Neural cell (in vitro differentiated cells): ENCODE results near the gene TRIM37. TPM values are rescaled to one million over a fixed set of nuclear protein-coding genes. Genes with fewer than 3 reads are reported as not detected.

Experiments used
- H2AFZ ChIP-seq: fragments of 200-600, 300-800 bp; sonication (generic), shearing (Covaris generic); 2 replicates; pipeline ENCODE4 v1.6.0; 2014; ENCODE audit warnings: low read depth, mild to moderate bottlenecking, antibody characterized with exemption, low read length, moderate library complexity
- H3F3A ChIP-seq: fragments of 200-600 bp; shearing (Covaris generic); 2 replicates; pipeline ENCODE4 v1.6.1; 2016; ENCODE audit warnings: mild to moderate bottlenecking, moderate library complexity, mixed read lengths, antibody characterized with exemption, low read length; ENCODE audit not compliant: insufficient read depth, poor library complexity, severe bottlenecking
- H3K27ac ChIP-seq: fragments of 200-600, 300-800 bp; sonication (generic), shearing (Covaris generic); 2 replicates; pipeline ENCODE4 v1.5.1; 2014; ENCODE audit warnings: mild to moderate bottlenecking, low read length, moderate library complexity
- H3K27me3 ChIP-seq: fragments of 300-800, 200-600 bp; sonication (generic), shearing (Covaris generic); 2 replicates; pipeline ENCODE4 v1.6.0; 2014; ENCODE audit warnings: mild to moderate bottlenecking, low read depth, low read length, moderate library complexity; ENCODE audit not compliant: insufficient read depth
- H3K36me3 ChIP-seq: fragments of 300-800, 200-600 bp; sonication (generic), shearing (Covaris generic); 2 replicates; pipeline ENCODE4 v1.5.1; 2014; ENCODE audit warnings: mild to moderate bottlenecking, antibody characterized with exemption, low read length, moderate library complexity; ENCODE audit not compliant: insufficient read depth
- H3K4me2 ChIP-seq: fragments of 300-800, 200-600 bp; sonication (generic), shearing (Covaris generic); 2 replicates; pipeline ENCODE4 v1.6.0; 2014; ENCODE audit warnings: mild to moderate bottlenecking, low read length
- H3K4me3 ChIP-seq: fragments of 300-800, 200-600 bp; sonication (generic), shearing (Covaris generic); 2 replicates; pipeline ENCODE4 v1.5.1; 2014; ENCODE audit warnings: mild to moderate bottlenecking, low read length, moderate library complexity
- H3K79me2 ChIP-seq: fragments of 200-600 bp; shearing (Covaris generic); replicated peaks from 2 replicates; pipeline ENCODE4 v1.6.0; 2014; ENCODE audit warnings: mild to moderate bottlenecking, low read length, moderate library complexity; ENCODE audit not compliant: insufficient read depth
- H3K9ac ChIP-seq: fragments of 300-800, 200-600 bp; sonication (generic), shearing (Covaris generic); 2 replicates; pipeline ENCODE4 v1.6.1; 2016; ENCODE audit warnings: mild to moderate bottlenecking, low read length, mixed read lengths
- H3K9me2 ChIP-seq: fragments of 200-600 bp; shearing (Covaris generic); 2 replicates; pipeline ENCODE4 v1.6.1; 2016; ENCODE audit warnings: mild to moderate bottlenecking, low read length, mixed read lengths; ENCODE audit not compliant: insufficient read depth
- H3K9me3 ChIP-seq: fragments of 200-600, 300-800 bp; sonication (generic), shearing (Covaris generic); 2 replicates; pipeline ENCODE4 v1.6.1; 2016; ENCODE audit warnings: mild to moderate bottlenecking, mixed run types, low read length, moderate library complexity, mixed read lengths
- H4K20me1 ChIP-seq: fragments of 200-600 bp; shearing (Covaris generic); 2 replicates; pipeline ENCODE4 v1.6.1; 2016; ENCODE audit warnings: mild to moderate bottlenecking, mixed run types; ENCODE audit not compliant: insufficient read depth
- EP300 ChIP-seq: fragments of 450-650 bp; conservative IDR thresholded peaks from 2 replicates; pipeline ENCODE4 v1.6.1; 2014; ENCODE audit warnings: antibody characterized with exemption, mild to moderate bottlenecking, moderate library complexity; ENCODE audit not compliant: poor library complexity, severe bottlenecking
- EZH2 ChIP-seq: fragments of 200-600, 300-800 bp; shearing (Covaris generic), sonication (generic); IDR thresholded peaks from 2 replicates; pipeline ENCODE4 v1.6.1; 2014; ENCODE audit warnings: antibody characterized with exemption, low read length, borderline replicate concordance, mild to moderate bottlenecking; ENCODE audit not compliant: insufficient read depth, poor library complexity, severe bottlenecking
- MXI1 ChIP-seq: fragments of 450-650 bp; conservative IDR thresholded peaks from 2 replicates; pipeline ENCODE4 v1.6.1; 2014; ENCODE audit warnings: antibody characterized with exemption, mild to moderate bottlenecking; ENCODE audit not compliant: poor library complexity, severe bottlenecking
- POLR2AphosphoS5 ChIP-seq: IDR thresholded peaks from 2 replicates; pipeline ENCODE4 v1.6.1; 2012
- RAD21 ChIP-seq: fragments of 450-650 bp; conservative IDR thresholded peaks from 2 replicates; pipeline ENCODE4 v1.6.1; 2014; ENCODE audit warnings: antibody characterized with exemption, mild to moderate bottlenecking, moderate library complexity
- SMC3 ChIP-seq: fragments of 450-650 bp; conservative IDR thresholded peaks from 2 replicates; pipeline ENCODE4 v1.6.1; 2014; ENCODE audit warnings: antibody characterized with exemption, mild to moderate bottlenecking, moderate library complexity; ENCODE audit not compliant: poor library complexity
- TAF1 ChIP-seq: IDR thresholded peaks from 2 replicates; pipeline ENCODE4 v1.6.1; 2012; ENCODE audit warnings: low read depth
- polyA plus RNA-seq: library from polyadenylated mRNA; depleted of rRNA; stranded (reverse); fragments of >200 nt; gene quantifications from 2 replicates; pipeline ENCODE4 v1.2.3, GENCODE V29; 2014
- TF ChIP-seq, protein P1 (sequence below): IDR thresholded peaks from 2 replicates; pipeline ENCODE4 v1.6.1; 2012; ENCODE audit warnings: borderline replicate concordance
- TF ChIP-seq, protein P2 (sequence below): fragments of 450-650 bp; IDR thresholded peaks from 2 replicates; pipeline ENCODE4 v1.5.1; 2014; ENCODE audit warnings: antibody characterized with exemption, mild to moderate bottlenecking, moderate library complexity; ENCODE audit not compliant: poor library complexity, severe bottlenecking

TRIM37 gene
- polyA plus RNA-seq, 1 donor from 2014 or later: 65.2 TPM

DNA sequence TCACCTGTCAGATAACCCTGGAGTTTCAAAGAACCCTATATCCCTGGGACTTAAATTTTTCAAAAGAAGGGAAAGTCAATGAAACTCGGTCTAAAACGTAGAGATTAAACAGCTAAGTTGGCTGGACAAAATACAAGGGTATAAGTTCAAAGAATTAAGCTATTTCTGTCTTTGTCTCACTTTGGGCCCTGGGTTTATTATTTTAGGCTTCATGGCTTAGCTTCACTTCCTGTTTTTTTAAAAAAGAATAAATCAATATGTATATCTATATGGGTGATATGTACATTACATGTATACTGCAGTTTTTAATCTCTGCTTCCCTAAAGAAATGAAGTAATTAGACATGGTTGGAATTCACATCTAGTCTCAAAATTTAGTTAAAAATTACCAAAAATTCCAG, 132.3 kb downstream of the TRIM37 start:
- H3K27me3 ChIP-seq: no peaks in the 10 kb centered on the region
- H3K27ac ChIP-seq: no peak overlapping the region
- no peak for TF ChIP-seq EZH2
- no peak for TF ChIP-seq RAD21
- no peak for TF ChIP-seq MXI1
- TF ChIP-seq, protein P1, sequence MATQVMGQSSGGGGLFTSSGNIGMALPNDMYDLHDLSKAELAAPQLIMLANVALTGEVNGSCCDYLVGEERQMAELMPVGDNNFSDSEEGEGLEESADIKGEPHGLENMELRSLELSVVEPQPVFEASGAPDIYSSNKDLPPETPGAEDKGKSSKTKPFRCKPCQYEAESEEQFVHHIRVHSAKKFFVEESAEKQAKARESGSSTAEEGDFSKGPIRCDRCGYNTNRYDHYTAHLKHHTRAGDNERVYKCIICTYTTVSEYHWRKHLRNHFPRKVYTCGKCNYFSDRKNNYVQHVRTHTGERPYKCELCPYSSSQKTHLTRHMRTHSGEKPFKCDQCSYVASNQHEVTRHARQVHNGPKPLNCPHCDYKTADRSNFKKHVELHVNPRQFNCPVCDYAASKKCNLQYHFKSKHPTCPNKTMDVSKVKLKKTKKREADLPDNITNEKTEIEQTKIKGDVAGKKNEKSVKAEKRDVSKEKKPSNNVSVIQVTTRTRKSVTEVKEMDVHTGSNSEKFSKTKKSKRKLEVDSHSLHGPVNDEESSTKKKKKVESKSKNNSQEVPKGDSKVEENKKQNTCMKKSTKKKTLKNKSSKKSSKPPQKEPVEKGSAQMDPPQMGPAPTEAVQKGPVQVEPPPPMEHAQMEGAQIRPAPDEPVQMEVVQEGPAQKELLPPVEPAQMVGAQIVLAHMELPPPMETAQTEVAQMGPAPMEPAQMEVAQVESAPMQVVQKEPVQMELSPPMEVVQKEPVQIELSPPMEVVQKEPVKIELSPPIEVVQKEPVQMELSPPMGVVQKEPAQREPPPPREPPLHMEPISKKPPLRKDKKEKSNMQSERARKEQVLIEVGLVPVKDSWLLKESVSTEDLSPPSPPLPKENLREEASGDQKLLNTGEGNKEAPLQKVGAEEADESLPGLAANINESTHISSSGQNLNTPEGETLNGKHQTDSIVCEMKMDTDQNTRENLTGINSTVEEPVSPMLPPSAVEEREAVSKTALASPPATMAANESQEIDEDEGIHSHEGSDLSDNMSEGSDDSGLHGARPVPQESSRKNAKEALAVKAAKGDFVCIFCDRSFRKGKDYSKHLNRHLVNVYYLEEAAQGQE: no peak
- TF ChIP-seq, protein P2, sequence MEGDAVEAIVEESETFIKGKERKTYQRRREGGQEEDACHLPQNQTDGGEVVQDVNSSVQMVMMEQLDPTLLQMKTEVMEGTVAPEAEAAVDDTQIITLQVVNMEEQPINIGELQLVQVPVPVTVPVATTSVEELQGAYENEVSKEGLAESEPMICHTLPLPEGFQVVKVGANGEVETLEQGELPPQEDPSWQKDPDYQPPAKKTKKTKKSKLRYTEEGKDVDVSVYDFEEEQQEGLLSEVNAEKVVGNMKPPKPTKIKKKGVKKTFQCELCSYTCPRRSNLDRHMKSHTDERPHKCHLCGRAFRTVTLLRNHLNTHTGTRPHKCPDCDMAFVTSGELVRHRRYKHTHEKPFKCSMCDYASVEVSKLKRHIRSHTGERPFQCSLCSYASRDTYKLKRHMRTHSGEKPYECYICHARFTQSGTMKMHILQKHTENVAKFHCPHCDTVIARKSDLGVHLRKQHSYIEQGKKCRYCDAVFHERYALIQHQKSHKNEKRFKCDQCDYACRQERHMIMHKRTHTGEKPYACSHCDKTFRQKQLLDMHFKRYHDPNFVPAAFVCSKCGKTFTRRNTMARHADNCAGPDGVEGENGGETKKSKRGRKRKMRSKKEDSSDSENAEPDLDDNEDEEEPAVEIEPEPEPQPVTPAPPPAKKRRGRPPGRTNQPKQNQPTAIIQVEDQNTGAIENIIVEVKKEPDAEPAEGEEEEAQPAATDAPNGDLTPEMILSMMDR: no peak
- no peak for TF ChIP-seq POLR2AphosphoS5
- TF ChIP-seq TAF1: no peak
- TF ChIP-seq SMC3: no peak
- TF ChIP-seq EP300: no peak
- no peak overlapping the region for H3K4me3 ChIP-seq
- H3K79me2 ChIP-seq: no peaks in the 10 kb centered on the region
- no peak overlapping the region for H3K4me2 ChIP-seq
- no peak overlapping the region for H3K9ac ChIP-seq
- H3K36me3 ChIP-seq: no peaks in the 10 kb centered on the region
- no peak overlapping the region for H2AFZ ChIP-seq
- H3K9me3 ChIP-seq: no peaks in the 10 kb centered on the region
- H4K20me1 ChIP-seq: no peaks in the 10 kb centered on the region
- H3F3A ChIP-seq: no peaks in the 10 kb centered on the region
- H3K9me2 ChIP-seq: no peaks in the 10 kb centered on the region

DNA sequence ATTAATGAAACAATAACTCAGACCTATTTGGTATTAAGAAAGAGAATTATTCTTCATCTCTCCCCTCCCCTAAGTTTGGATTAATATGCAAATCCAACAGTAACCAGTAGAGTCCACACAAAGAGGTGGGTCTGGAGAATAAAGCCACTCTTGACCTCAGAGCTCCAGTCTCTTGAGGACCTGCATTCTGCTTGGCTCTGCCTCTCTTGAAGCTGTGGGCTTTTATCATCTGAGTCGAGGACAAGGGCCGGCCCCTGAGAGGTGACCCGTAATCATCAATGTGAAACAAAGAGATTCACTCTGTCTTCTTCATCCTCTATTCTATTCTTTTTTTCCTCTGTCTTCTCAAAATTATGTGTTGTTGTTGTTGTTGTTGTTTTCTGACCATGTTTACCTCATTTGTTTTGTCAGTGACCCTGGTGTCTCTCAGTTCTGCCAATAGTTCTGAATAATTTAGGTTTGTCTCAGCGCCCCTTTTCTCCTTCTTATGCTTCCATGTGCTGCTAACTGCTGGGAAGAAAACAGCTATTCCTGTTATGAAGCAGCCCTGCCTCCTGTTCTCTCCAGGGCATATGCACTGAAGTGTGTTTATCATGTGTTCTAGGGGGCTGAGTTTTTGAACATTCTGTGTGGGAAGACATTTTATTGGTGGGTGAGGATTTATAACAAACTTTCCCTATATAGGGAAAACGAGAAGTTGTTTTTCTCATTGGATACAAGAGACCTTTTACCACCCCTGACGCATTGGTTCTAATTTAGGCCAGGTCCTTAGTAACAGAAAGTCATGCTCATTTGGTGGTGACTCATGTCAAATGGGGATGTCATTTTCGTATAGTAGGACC, 135.8 kb downstream of the TRIM37 start:
- Histone ChIP-seq H3K4me2 (no peak overlapping the region), H2AFZ (no peak overlapping the region), H3K36me3 (no peaks in the 10 kb centered on the region), H4K20me1 (no peaks in the 10 kb centered on the region), H3K9ac (no peak overlapping the region), H3K9me3 (no peaks in the 10 kb centered on the region), H3K79me2 (no peaks in the 10 kb centered on the region), H3K27me3 (no peaks in the 10 kb centered on the region), H3F3A (no peaks in the 10 kb centered on the region), H3K4me3 (no peak overlapping the region), H3K9me2 (no peaks in the 10 kb centered on the region), H3K27ac (no peak overlapping the region)
- no peak for TF ChIP-seq EP300
- TF ChIP-seq MXI1: no peak
- TF ChIP-seq POLR2AphosphoS5: no peak
- TF ChIP-seq SMC3: no peak
- TF ChIP-seq TAF1: no peak
- TF ChIP-seq, protein P1: no peak
